AML-193 (cell line): ENCODE data around the gene SPTBN4.
A peak's percentile ranks its signal among the peaks of the same experiment; 100 is the strongest.
"Not testable (repeated sequence)": the region's sequence is repeated elsewhere in the genome, so short reads cannot be mapped to it uniquely, and the experiment has no call there.

Source experiments
- DNase-seq, 2 experiments: peaks; one replicate each; lab custom pipeline; 2025; lab: John Stamatoyannopoulos, UW

The SPTBN4 gene

GRCh38 chr19:40588926-40589569 is 122.2 kb downstream of the SPTBN4 start:
- DNase-seq: no peak

GRCh38 chr19:40589591-40590429 is 123.0 kb downstream of the SPTBN4 start:
- no peak for DNase-seq

GRCh38 chr19:40590464-40591265 is 123.9 kb downstream of the SPTBN4 start:
- DNase-seq: no peak

GRCh38 chr19:40591724-40592123 is 124.9 kb downstream of the SPTBN4 start:
- DNase-seq: not testable (repeated sequence)

- DNase-seq: no peak
Measured at GRCh38 chr19:40592170-40592569, 125.4 kb downstream of the SPTBN4 start.

- DNase-seq: no peak
Measured at GRCh38 chr19:40594255-40594654, 127.5 kb downstream of the SPTBN4 start.

GRCh38 chr19:40594657-40595091 is 127.9 kb downstream of the SPTBN4 start:
- DNase-seq: no peak

- DNase-seq: no peak
Measured at GRCh38 chr19:40596608-40597328, 130.0 kb downstream of the SPTBN4 start.

- DNase-seq: no peak
Measured at GRCh38 chr19:40597329-40597838, 130.6 kb downstream of the SPTBN4 start.

GRCh38 chr19:40598121-40598917 is 131.5 kb downstream of the SPTBN4 start:
- peak; percentile 55 to 59 for DNase-seq

- DNase-seq: no peak
Measured at GRCh38 chr19:40598918-40599307, 132.1 kb downstream of the SPTBN4 start.

GRCh38 chr19:40599331-40599901 is 132.6 kb downstream of the SPTBN4 start:
- DNase-seq: no peak

- DNase-seq: no peak
Measured at GRCh38 chr19:40599902-40600569, 133.2 kb downstream of the SPTBN4 start.

- DNase-seq: no peak
Measured at GRCh38 chr19:40600570-40601133, 133.9 kb downstream of the SPTBN4 start.

- DNase-seq: no peak
Measured at GRCh38 chr19:40601134-40601974, 134.6 kb downstream of the SPTBN4 start, which contains the start of gene LTBP4. Gene LTBP4, plus strand, starts transcription at chr19:40601369. Its CDS starts 19 bp downstream, at chr19:40601388.

GRCh38 chr19:40603071-40603388 is 136.2 kb downstream of the SPTBN4 start:
- no peak for DNase-seq

- DNase-seq: peak; percentile 90 to 91
Measured at GRCh38 chr19:40603389-40604170, 136.8 kb downstream of the SPTBN4 start.

GRCh38 chr19:40604171-40604646 is 137.4 kb downstream of the SPTBN4 start:
- DNase-seq: no peak
